Neural crest cell (in vitro differentiated cells): Measurements from ENCODE around the gene L3MBTL4. TPM values are rescaled to one million over a fixed set of nuclear protein-coding genes. Genes with fewer than 3 reads are reported as not detected.
"Not testable (repeated sequence)": the region's sequence is repeated elsewhere in the genome, so short reads cannot be mapped to it uniquely, and the experiment has no call there.

Source experiments
- DNase-seq: peaks from one replicate; pipeline ENCODE4 v3.0.0; 2021; ENCODE audit warnings: low read depth, mixed read lengths, low spot score
- H3K27ac Mint-ChIP-seq: one replicate; pipeline ENCODE4 v1.8.0; 2021; ENCODE audit warnings: mild to moderate bottlenecking, mixed read lengths; ENCODE audit not compliant: unreplicated experiment
- H3K27me3 Mint-ChIP-seq: 2 replicates; pipeline ENCODE4 v1.8.0; 2021; ENCODE audit warnings: low read depth, mild to moderate bottlenecking, mixed read lengths
- H3K36me3 Mint-ChIP-seq: 2 replicates; pipeline ENCODE4 v1.8.0; 2021; ENCODE audit warnings: low read depth, mild to moderate bottlenecking, mixed read lengths
- H3K4me1 Mint-ChIP-seq: 2 replicates; pipeline ENCODE4 v1.8.0; 2021; ENCODE audit warnings: mixed read lengths
- H3K4me3 Mint-ChIP-seq: one replicate; pipeline ENCODE4 v1.8.0; 2021; ENCODE audit warnings: mild to moderate bottlenecking, mixed read lengths
- H3K9me3 Mint-ChIP-seq: 2 replicates; pipeline ENCODE4 v1.8.0; 2021; ENCODE audit warnings: mixed read lengths
- total RNA-seq: library from RNA; stranded (reverse); gene quantifications from 2 replicates; pipeline ENCODE4 v1.2.1, GENCODE V29; 2021
- TF ChIP-seq, protein P1 (sequence below): fragments of 200-600 bp; sonication (generic); conservative IDR thresholded peaks from 2 replicates; pipeline ENCODE4 v1.5.0; 2021; ENCODE audit warnings: antibody characterized with exemption, mild to moderate bottlenecking

The L3MBTL4 gene
- total RNA-seq, 1 donor from 2014 or later = 0.65 TPM

DNA sequence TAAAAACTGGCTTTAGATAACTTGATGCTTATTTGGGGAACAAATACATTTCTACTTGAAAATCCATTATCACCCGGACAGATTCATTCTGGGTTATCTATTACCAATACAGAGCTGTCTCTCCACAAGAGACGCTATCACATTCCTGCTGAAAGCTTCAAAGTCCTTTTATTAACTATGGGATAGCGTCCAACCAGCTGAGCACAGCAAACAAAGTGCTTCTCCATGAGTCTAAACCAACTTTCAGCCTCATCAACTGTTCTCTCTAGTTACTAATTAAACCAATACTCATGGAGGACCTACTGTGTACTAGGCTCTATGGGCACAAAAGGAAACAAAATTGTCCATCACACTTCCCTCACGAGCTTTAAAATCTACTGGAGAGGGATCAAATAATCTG is 132.8 kb downstream of the L3MBTL4 start:
- Mint-ChIP-seq H3K4me3 (no peak overlapping the region), H3K9me3 (no peaks in the 10 kb centered on the region), H3K27me3 (no peaks in the 10 kb centered on the region), H3K27ac (no peak overlapping the region), H3K36me3 (no peaks in the 10 kb centered on the region), H3K4me1 (peaks cover 23% of the 10 kb centered on the region)
- TF ChIP-seq, protein P1, sequence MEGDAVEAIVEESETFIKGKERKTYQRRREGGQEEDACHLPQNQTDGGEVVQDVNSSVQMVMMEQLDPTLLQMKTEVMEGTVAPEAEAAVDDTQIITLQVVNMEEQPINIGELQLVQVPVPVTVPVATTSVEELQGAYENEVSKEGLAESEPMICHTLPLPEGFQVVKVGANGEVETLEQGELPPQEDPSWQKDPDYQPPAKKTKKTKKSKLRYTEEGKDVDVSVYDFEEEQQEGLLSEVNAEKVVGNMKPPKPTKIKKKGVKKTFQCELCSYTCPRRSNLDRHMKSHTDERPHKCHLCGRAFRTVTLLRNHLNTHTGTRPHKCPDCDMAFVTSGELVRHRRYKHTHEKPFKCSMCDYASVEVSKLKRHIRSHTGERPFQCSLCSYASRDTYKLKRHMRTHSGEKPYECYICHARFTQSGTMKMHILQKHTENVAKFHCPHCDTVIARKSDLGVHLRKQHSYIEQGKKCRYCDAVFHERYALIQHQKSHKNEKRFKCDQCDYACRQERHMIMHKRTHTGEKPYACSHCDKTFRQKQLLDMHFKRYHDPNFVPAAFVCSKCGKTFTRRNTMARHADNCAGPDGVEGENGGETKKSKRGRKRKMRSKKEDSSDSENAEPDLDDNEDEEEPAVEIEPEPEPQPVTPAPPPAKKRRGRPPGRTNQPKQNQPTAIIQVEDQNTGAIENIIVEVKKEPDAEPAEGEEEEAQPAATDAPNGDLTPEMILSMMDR = no peak
- no peak for DNase-seq

DNA sequence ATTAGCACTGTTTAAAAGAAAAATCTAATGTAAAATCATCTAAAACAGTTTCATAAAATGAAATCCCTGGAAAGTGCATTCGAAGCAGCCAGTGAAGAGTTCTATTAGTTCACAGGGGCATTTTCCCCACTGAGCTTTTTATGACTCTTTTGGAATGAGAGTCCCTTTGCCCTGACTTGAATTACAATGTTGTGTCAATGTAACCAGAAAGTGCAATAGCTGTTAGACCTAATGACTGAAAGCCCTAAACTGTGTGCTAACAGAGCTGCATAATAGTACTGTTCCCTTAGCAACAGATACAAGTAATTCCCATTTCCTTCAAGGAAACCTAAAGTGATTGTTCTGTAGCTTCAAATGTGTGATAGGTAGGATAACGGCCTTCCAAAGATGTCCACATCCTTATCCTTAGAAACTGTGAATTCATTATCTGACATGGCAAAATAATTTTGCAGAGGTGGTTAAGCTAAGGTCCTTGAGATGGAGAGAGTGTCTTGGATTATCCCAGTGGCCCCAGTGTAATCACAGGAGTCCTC is 134.4 kb downstream of the L3MBTL4 start:
- H3K4me1 Mint-ChIP-seq = peaks cover 19% of the 10 kb centered on the region

DNA sequence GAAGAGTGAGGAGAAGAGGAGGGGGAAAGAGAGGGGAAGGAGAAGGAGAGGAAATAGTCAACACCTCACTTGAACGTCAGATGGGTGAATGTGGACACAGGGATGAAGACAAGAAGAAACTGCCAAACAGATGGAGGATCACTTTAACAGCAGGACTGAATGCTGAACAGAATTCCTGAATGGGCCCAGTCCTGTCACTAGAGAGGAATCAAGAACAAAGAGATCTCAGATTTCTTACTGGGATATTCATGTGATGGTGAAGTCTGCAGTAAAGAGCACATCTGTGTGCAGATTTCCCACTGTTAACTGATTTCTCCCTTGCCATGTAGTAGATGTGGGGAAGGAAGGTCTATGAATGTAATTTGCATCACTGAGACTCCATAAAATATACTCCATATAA is 135.4 kb downstream of the L3MBTL4 start:
- Mint-ChIP-seq H3K27me3 (peaks cover 1% of the 10 kb centered on the region), H3K27ac (no peak overlapping the region)

More for the DNA sequence above, 134.4 kb downstream of the L3MBTL4 start:
- Mint-ChIP-seq H3K36me3 (no peaks in the 10 kb centered on the region), H3K27me3 (no peaks in the 10 kb centered on the region), H3K27ac (no peak overlapping the region), H3K4me3 (no peak overlapping the region), H3K9me3 (no peaks in the 10 kb centered on the region)
- no peak for DNase-seq
- TF ChIP-seq, protein P1 = no peak

DNA sequence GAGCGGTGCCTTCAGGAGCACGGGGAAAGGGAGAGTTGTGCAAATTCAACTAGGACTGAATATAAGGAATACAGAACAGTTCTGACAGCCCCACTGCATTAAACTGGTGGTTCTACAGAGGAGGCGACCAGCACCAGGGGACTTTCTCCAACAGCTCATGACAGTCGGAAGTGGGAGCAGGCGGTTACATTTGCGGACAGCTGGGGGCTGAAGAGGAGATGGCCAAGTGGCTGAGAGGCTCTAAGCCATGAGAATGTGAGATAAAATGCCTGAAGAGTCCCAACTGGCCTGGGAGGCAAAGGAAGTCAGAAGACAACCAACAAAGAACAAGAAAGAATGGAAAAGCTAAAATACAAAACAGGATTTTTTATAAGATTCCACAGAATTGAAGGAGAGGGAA is 141.3 kb downstream of the L3MBTL4 start:
- H3K4me3 Mint-ChIP-seq = no peak overlapping the region
- no peak for DNase-seq
- H3K4me1 Mint-ChIP-seq = peaks cover 16% of the 10 kb centered on the region
- H3K9me3 Mint-ChIP-seq = no peaks in the 10 kb centered on the region
- TF ChIP-seq, protein P1 = no peak
- H3K36me3 Mint-ChIP-seq = no peaks in the 10 kb centered on the region
- peaks cover 20% of the 10 kb centered on the region for H3K27me3 Mint-ChIP-seq
- no peak overlapping the region for H3K27ac Mint-ChIP-seq

More for the DNA sequence above, 135.4 kb downstream of the L3MBTL4 start:
- peaks cover 26% of the 10 kb centered on the region for H3K4me1 Mint-ChIP-seq
- no peaks in the 10 kb centered on the region for H3K36me3 Mint-ChIP-seq
- no peak overlapping the region for H3K4me3 Mint-ChIP-seq
- no peak for DNase-seq
- TF ChIP-seq, protein P1 = no peak
- H3K9me3 Mint-ChIP-seq = no peaks in the 10 kb centered on the region

DNA sequence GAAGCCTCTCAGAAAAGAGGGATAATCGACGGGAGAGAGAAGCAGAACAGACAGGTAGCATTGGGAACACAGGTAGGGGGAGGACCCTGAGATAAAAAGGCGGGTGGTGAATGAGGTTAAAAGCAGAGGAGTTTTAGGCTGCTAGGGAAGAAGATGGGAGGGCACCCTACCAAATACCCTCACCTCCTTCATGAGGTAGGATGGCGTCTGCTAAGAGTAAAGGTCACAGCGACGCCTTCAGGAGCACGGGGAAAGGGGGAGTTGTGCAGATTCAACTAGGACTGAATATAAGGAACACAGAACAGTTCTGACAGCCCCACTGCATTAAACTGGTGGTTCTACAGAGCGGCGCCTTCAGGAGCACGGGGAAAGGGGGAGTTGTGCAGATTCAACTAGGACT is 142.6 kb downstream of the L3MBTL4 start:
- not testable (repeated sequence) for H3K4me3 Mint-ChIP-seq, H3K27ac Mint-ChIP-seq, H3K9me3 Mint-ChIP-seq, H3K36me3 Mint-ChIP-seq, DNase-seq
- peaks cover 16% of the 10 kb centered on the region for H3K4me1 Mint-ChIP-seq
- peaks cover 20% of the 10 kb centered on the region for H3K27me3 Mint-ChIP-seq

DNA sequence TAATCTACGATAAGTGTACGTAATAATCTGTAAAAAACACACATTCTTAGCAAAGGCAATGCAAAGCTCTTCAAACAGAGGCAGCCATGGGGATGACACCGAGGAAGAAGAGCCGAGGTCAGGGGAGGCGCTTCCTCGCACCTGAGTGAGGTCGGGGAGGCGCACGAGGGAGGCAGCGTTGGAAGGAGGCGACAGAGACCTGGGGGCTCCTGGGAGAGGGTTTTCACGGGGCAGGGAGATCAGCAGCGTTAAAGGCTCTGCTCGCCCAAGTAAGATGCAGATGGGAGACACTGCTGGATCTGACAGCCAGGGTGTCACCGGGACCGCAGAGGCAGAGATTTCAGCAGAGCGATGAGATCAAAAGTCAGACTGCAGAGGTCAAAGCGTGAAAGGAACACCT is 143.1 kb downstream of the L3MBTL4 start:
- no peaks in the 10 kb centered on the region for H3K36me3 Mint-ChIP-seq
- H3K9me3 Mint-ChIP-seq = no peaks in the 10 kb centered on the region
- TF ChIP-seq, protein P1 = no peak
- H3K4me1 Mint-ChIP-seq = peaks cover 16% of the 10 kb centered on the region
- H3K27me3 Mint-ChIP-seq = peaks cover 20% of the 10 kb centered on the region
- no peak overlapping the region for H3K27ac Mint-ChIP-seq
- no peak for DNase-seq
- H3K4me3 Mint-ChIP-seq = no peak overlapping the region
